ACC112 (cell line): ENCODE results near the gene CCDC13.

Experiments
- H2AFZ ChIP-seq: fragments of 200-600 bp; sonication (generic); one replicate; pipeline ENCODE4 v1.6.0; 2017; ENCODE audit warnings: antibody characterized with exemption, low read length; ENCODE audit not compliant: unreplicated experiment
- H3K27ac ChIP-seq: fragments of 200-600 bp; sonication (generic); 2 replicates; pipeline ENCODE4 v1.5.1; 2014; ENCODE audit warnings: low read depth, mild to moderate bottlenecking, antibody characterized with exemption, low read length, moderate library complexity
- H3K27me3 ChIP-seq: fragments of 200-600 bp; sonication (generic); 2 replicates; pipeline ENCODE4 v1.6.1; 2014; ENCODE audit warnings: mild to moderate bottlenecking, antibody characterized with exemption, low read length, moderate library complexity, mixed read lengths; ENCODE audit not compliant: insufficient read depth
- H3K36me3 ChIP-seq: fragments of 200-600 bp; sonication (generic); 2 replicates; pipeline ENCODE4 v1.6.1; 2016; ENCODE audit warnings: mild to moderate bottlenecking, antibody characterized with exemption, low read length, moderate library complexity, mixed read lengths; ENCODE audit not compliant: insufficient read depth
- H3K4me1 ChIP-seq: fragments of 200-600 bp; sonication (generic); one replicate; pipeline ENCODE4 v1.6.1; 2016; ENCODE audit warnings: low read length, mixed read lengths; ENCODE audit not compliant: insufficient read depth, unreplicated experiment, control insufficient read depth
- H3K4me3 ChIP-seq: fragments of 200-600 bp; sonication (generic); 2 replicates; pipeline ENCODE4 v1.5.1; 2014; ENCODE audit warnings: mild to moderate bottlenecking, low read depth, low read length
- H3K79me2 ChIP-seq: fragments of 200-600 bp; sonication (generic); one replicate; pipeline ENCODE4 v1.6.0; 2016; ENCODE audit warnings: low read length; ENCODE audit not compliant: control insufficient read depth, unreplicated experiment, insufficient read depth

The CCDC13 gene

GRCh38 chr3:42807929-42808328, 34.9 kb upstream of the CCDC13 start:
- H3K79me2 ChIP-seq: peaks cover 12% of the 10 kb centered on the region
- H3K36me3 ChIP-seq: no peaks in the 10 kb centered on the region
- peaks cover 6% of the 10 kb centered on the region for H3K4me1 ChIP-seq
- H3K27me3 ChIP-seq: no peaks in the 10 kb centered on the region
- no peak overlapping the region for H3K4me3 ChIP-seq
- H2AFZ ChIP-seq: no peak overlapping the region
- no peak overlapping the region for H3K27ac ChIP-seq

GRCh38 chr3:42805141-42805821, 32.2 kb upstream of the CCDC13 start:
- H2AFZ ChIP-seq: peak overlapping the region; percentile 98
- H3K27me3 ChIP-seq: no peaks in the 10 kb centered on the region
- peak overlapping the region; percentile 90 for H3K4me3 ChIP-seq
- no peak overlapping the region for H3K27ac ChIP-seq
- H3K36me3 ChIP-seq: no peaks in the 10 kb centered on the region
- H3K79me2 ChIP-seq: peaks cover 39% of the 10 kb centered on the region
- H3K4me1 ChIP-seq: peaks cover 18% of the 10 kb centered on the region

GRCh38 chr3:42804831-42805132, 31.7 kb upstream of the CCDC13 start:
- Histone ChIP-seq H3K27me3 (no peaks in the 10 kb centered on the region), H3K79me2 (peaks cover 42% of the 10 kb centered on the region), H3K4me3 (peak overlapping the region; percentile 90), H3K36me3 (no peaks in the 10 kb centered on the region), H2AFZ (peak overlapping the region; percentile 98), H3K27ac (no peak overlapping the region), H3K4me1 (peaks cover 18% of the 10 kb centered on the region)

GRCh38 chr3:42804106-42804830, 31.2 kb upstream of the CCDC13 start, which contains the start of gene HIGD1A:
Gene HIGD1A (minus strand): TSS chr3:42804490. CDS start chr3:42794253, 10,237 bp downstream.
- H2AFZ ChIP-seq: peak within 1 kb of the TSS; percentile 98
- H3K79me2 ChIP-seq: peaks cover 48% of the 10 kb centered on the region
- peaks cover 18% of the 10 kb centered on the region for H3K4me1 ChIP-seq
- no peaks in the 10 kb centered on the region for H3K36me3 ChIP-seq
- no peaks in the 10 kb centered on the region for H3K27me3 ChIP-seq
- peak within 1 kb of the TSS; percentile 72 for H3K27ac ChIP-seq
- peak within 1 kb of the TSS; percentile 90 for H3K4me3 ChIP-seq

GRCh38 chr3:42803414-42804105, 30.5 kb upstream of the CCDC13 start:
- peaks cover 49% of the 10 kb centered on the region for H3K79me2 ChIP-seq
- peak overlapping the region; percentile 40 for H2AFZ ChIP-seq
- no peaks in the 10 kb centered on the region for H3K27me3 ChIP-seq
- peak overlapping the region; percentile 90 for H3K4me3 ChIP-seq
- H3K36me3 ChIP-seq: no peaks in the 10 kb centered on the region
- peak overlapping the region; percentile 72 for H3K27ac ChIP-seq
- peaks cover 18% of the 10 kb centered on the region for H3K4me1 ChIP-seq

- Histone ChIP-seq H3K4me3 (peak overlapping the region; percentile 90), H3K4me1 (peaks cover 18% of the 10 kb centered on the region), H2AFZ (peak overlapping the region; percentile 40), H3K27ac (peak overlapping the region; percentile 72), H3K27me3 (no peaks in the 10 kb centered on the region), H3K79me2 (peaks cover 49% of the 10 kb centered on the region), H3K36me3 (no peaks in the 10 kb centered on the region)
Measured at GRCh38 chr3:42802876-42803413, 29.9 kb upstream of the CCDC13 start.

- H2AFZ ChIP-seq: no peak overlapping the region
- no peak overlapping the region for H3K27ac ChIP-seq
- peaks cover 49% of the 10 kb centered on the region for H3K79me2 ChIP-seq
- no peaks in the 10 kb centered on the region for H3K27me3 ChIP-seq
- peaks cover 18% of the 10 kb centered on the region for H3K4me1 ChIP-seq
- H3K36me3 ChIP-seq: no peaks in the 10 kb centered on the region
- peak overlapping the region; percentile 90; the same call in 1 of the 2 replicates for H3K4me3 ChIP-seq
Measured at GRCh38 chr3:42801784-42802183, 28.7 kb upstream of the CCDC13 start.

- no peaks in the 10 kb centered on the region for H3K27me3 ChIP-seq
- H2AFZ ChIP-seq: no peak overlapping the region
- H3K36me3 ChIP-seq: no peaks in the 10 kb centered on the region
- peaks cover 54% of the 10 kb centered on the region for H3K79me2 ChIP-seq
- no peak overlapping the region for H3K27ac ChIP-seq
- H3K4me1 ChIP-seq: peaks cover 18% of the 10 kb centered on the region
- H3K4me3 ChIP-seq: no peak overlapping the region
Measured at GRCh38 chr3:42801048-42801620, 28.1 kb upstream of the CCDC13 start.

GRCh38 chr3:42800251-42800650, 27.2 kb upstream of the CCDC13 start:
- no peaks in the 10 kb centered on the region for H3K27me3 ChIP-seq

GRCh38 chr3:42799376-42799775, 26.3 kb upstream of the CCDC13 start:
- H3K79me2 ChIP-seq: peaks cover 67% of the 10 kb centered on the region
- no peaks in the 10 kb centered on the region for H3K36me3 ChIP-seq
- H3K27ac ChIP-seq: no peak overlapping the region

More at GRCh38 chr3:42800251-42800650, 27.2 kb upstream of the CCDC13 start:
- no peak overlapping the region for H3K4me3 ChIP-seq
- no peak overlapping the region for H2AFZ ChIP-seq
- no peaks in the 10 kb centered on the region for H3K36me3 ChIP-seq
- no peak overlapping the region for H3K27ac ChIP-seq
- H3K4me1 ChIP-seq: peaks cover 15% of the 10 kb centered on the region
- peaks cover 63% of the 10 kb centered on the region for H3K79me2 ChIP-seq

More at GRCh38 chr3:42799376-42799775, 26.3 kb upstream of the CCDC13 start:
- no peak overlapping the region for H3K4me3 ChIP-seq
- H3K27me3 ChIP-seq: no peaks in the 10 kb centered on the region
- no peak overlapping the region for H2AFZ ChIP-seq
- H3K4me1 ChIP-seq: peaks cover 12% of the 10 kb centered on the region
